ENCODE measurements around the gene NPIPB6. TPM values are rescaled to one million over a fixed set of nuclear protein-coding genes. Genes with fewer than 3 reads are reported as not detected.

NPIPB6 gene
- total RNA-seq, 1 donor from 2014 or later = 8.7 TPM

DNA sequence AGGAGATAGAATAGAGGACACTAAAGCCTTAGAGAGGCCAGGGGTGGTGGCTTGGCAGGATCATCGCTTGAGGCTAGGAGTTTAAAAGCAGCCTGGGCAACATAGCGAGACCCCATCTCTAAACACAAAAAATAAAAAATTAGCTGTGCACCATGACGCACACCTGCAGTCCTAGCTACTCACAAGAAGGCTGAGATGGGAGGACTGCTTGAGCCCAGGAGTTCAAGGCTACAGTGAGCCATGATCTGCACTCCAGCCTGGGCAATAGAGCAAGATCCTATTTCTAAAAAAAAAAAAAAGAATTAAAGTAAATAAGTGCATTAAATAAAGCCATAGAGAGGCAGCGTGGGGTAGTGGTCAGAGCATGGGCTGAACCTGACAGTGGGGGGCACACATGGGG, 51.9 kb downstream of the NPIPB6 start:
- H3K36me3 Mint-ChIP-seq = peaks cover 24% of the 10 kb centered on the region
- no peak overlapping the region for H3K27ac Mint-ChIP-seq
- H3K9me3 Mint-ChIP-seq = no peaks in the 10 kb centered on the region
- DNase-seq (ENCODE audit: low spot score in 2 of 2, unreplicated experiment in 2 of 2) = no peak
- TF ChIP-seq, protein P1, sequence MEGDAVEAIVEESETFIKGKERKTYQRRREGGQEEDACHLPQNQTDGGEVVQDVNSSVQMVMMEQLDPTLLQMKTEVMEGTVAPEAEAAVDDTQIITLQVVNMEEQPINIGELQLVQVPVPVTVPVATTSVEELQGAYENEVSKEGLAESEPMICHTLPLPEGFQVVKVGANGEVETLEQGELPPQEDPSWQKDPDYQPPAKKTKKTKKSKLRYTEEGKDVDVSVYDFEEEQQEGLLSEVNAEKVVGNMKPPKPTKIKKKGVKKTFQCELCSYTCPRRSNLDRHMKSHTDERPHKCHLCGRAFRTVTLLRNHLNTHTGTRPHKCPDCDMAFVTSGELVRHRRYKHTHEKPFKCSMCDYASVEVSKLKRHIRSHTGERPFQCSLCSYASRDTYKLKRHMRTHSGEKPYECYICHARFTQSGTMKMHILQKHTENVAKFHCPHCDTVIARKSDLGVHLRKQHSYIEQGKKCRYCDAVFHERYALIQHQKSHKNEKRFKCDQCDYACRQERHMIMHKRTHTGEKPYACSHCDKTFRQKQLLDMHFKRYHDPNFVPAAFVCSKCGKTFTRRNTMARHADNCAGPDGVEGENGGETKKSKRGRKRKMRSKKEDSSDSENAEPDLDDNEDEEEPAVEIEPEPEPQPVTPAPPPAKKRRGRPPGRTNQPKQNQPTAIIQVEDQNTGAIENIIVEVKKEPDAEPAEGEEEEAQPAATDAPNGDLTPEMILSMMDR (IDR thresholded peaks at IDR 0.05; ENCODE audit: unreplicated experiment) = no peak
- no peak overlapping the region for H3K4me3 Mint-ChIP-seq
- H3K4me1 Mint-ChIP-seq = no peaks in the 10 kb centered on the region
- no peaks in the 10 kb centered on the region for H3K27me3 Mint-ChIP-seq (ENCODE audit: low read depth)

- Mint-ChIP-seq H3K9me3 (no peaks in the 10 kb centered on the region), H3K27me3 (ENCODE audit: low read depth) (no peaks in the 10 kb centered on the region), H3K36me3 (peaks cover 27% of the 10 kb centered on the region), H3K27ac (no peak overlapping the region), H3K4me1 (no peaks in the 10 kb centered on the region), H3K4me3 (no peak overlapping the region)
- no peak for DNase-seq (ENCODE audit: low spot score in 2 of 2, unreplicated experiment in 2 of 2)
- TF ChIP-seq, protein P1 (IDR thresholded peaks at IDR 0.05; ENCODE audit: unreplicated experiment) = no peak
Observed at GRCh38 chr16:28310796-28311195, 52.5 kb downstream of the NPIPB6 start.

GRCh38 chr16:28309811-28310311, 53.4 kb downstream of the NPIPB6 start:
- no peak overlapping the region for H3K27ac Mint-ChIP-seq

DNA sequence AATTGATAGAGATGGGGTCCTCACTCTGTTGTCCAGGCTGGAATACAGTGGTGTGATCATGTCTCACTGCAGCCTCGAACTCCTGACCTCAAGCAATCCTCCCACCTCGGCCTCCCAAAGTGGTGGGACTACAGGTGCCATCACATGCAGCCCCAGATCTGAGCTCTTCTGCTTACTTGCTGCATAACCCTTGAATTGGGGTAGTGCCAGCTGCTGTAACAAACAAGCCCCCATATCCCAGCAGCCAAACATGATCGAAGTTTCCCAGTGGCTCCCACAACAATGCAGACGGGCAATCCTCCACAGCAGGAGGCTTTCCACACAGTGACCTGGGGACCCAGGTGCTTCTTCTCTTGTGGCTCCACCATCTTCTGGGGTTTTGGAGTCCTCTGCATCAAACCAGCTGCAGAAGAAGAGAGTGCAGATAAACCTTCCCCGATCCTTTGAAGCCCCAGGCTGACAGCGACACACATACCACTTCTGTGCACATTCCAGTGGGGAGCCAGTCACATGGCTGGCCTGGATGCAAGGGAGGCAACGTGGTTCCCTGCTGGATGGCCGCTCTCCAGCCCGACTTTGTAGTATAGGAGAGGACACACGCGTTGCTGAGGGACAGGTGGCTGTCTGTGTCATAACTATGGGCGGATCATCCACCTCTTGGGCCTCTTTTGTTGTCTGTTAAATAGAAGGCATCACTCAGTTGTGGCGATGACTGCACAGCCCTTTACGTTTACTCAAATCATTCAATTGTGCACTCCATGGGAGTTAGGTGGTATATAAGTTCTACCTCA, 54.3 kb downstream of the NPIPB6 start:
- H3K27ac Mint-ChIP-seq = no peak overlapping the region
- H3K9me3 Mint-ChIP-seq = no peaks in the 10 kb centered on the region
- no peaks in the 10 kb centered on the region for H3K4me1 Mint-ChIP-seq
- TF ChIP-seq, protein P1 (IDR thresholded peaks at IDR 0.05; ENCODE audit: unreplicated experiment) = no peak
- H3K27me3 Mint-ChIP-seq (ENCODE audit: low read depth) = no peaks in the 10 kb centered on the region
- H3K36me3 Mint-ChIP-seq = peaks cover 31% of the 10 kb centered on the region
- no peak for DNase-seq (ENCODE audit: low spot score in 2 of 2, unreplicated experiment in 2 of 2)
- H3K4me3 Mint-ChIP-seq = no peak overlapping the region

More at GRCh38 chr16:28309811-28310311, 53.4 kb downstream of the NPIPB6 start:
- no peaks in the 10 kb centered on the region for H3K4me1 Mint-ChIP-seq
- TF ChIP-seq, protein P1 (IDR thresholded peaks at IDR 0.05; ENCODE audit: unreplicated experiment) = no peak
- H3K36me3 Mint-ChIP-seq = peaks cover 27% of the 10 kb centered on the region
- no peaks in the 10 kb centered on the region for H3K9me3 Mint-ChIP-seq
- no peak overlapping the region for H3K4me3 Mint-ChIP-seq
- no peaks in the 10 kb centered on the region for H3K27me3 Mint-ChIP-seq (ENCODE audit: low read depth)
- DNase-seq (ENCODE audit: low spot score in 2 of 2, unreplicated experiment in 2 of 2) = no peak

- Mint-ChIP-seq H3K4me3 (no peak overlapping the region), H3K27ac (no peak overlapping the region), H3K4me1 (no peaks in the 10 kb centered on the region), H3K36me3 (peaks cover 28% of the 10 kb centered on the region), H3K9me3 (no peaks in the 10 kb centered on the region), H3K27me3 (ENCODE audit: low read depth) (no peaks in the 10 kb centered on the region)
- TF ChIP-seq, protein P1 (IDR thresholded peaks at IDR 0.05; ENCODE audit: unreplicated experiment) = no peak
- no peak for DNase-seq (ENCODE audit: low spot score in 2 of 2, unreplicated experiment in 2 of 2)
Observed at GRCh38 chr16:28307936-28308335, 55.4 kb downstream of the NPIPB6 start.
